T-helper 17 cell (primary cell): ENCODE data around the gene AHDC1. TPM values are rescaled to one million over a fixed set of nuclear protein-coding genes. Genes with fewer than 3 reads are reported as not detected.

Experiments used
- total RNA-seq, 4 donors: library from RNA in 2 of 4; stranded (reverse) in 2 of 4; gene quantifications; one replicate each; pipeline ENCODE4 v1.2.3 and lab custom pipeline; 2022 to 2026

AHDC1 gene
- total RNA-seq, 2 donors from 2014 or later: 15.9 to 18.7 TPM

Other genes with a start within 250 kb of the AHDC1 start
- gene MAP3K6, start 237.2 kb downstream of the AHDC1 start, total RNA-seq: 1 to 10 TPM; 3.3 to 4.9 TPM
- gene FCN3, start 229.3 kb downstream of the AHDC1 start, total RNA-seq: not detected
- not detected for gene CD164L2, start 220.8 kb downstream of the AHDC1 start, total RNA-seq
- gene GPR3, start 211.5 kb downstream of the AHDC1 start, total RNA-seq: under 1 TPM in 1 of 2 donors, not detected in 1; 0.30 TPM
- 100 to 1,000 TPM; 124 to 144 TPM for gene WASF2, start 114.0 kb downstream of the AHDC1 start, total RNA-seq
- 10 to 100 TPM in 1 of 2 donors, 1 to 10 TPM in 1; 3.3 to 12.6 TPM for gene FGR, start 31.0 kb upstream of the AHDC1 start, total RNA-seq
- 10 to 100 TPM; 25.7 to 26.4 TPM for gene IFI6, start 68.0 kb upstream of the AHDC1 start, total RNA-seq
- 10 to 100 TPM; 17.7 to 25.9 TPM for gene FAM76A, start 121.8 kb upstream of the AHDC1 start, total RNA-seq
- gene STX12, start 169.1 kb upstream of the AHDC1 start, total RNA-seq: 10 to 100 TPM; 23.4 to 27.7 TPM
- 10 to 100 TPM; 19.6 to 21.4 TPM for gene PPP1R8, start 226.6 kb upstream of the AHDC1 start, total RNA-seq